Vagina (tissue), 2 donors: Measurements from ENCODE around the gene SYT1.

ENCODE experiments used
- POLR2A ChIP-seq, 2 donors: fragments of 450-650 bp; IDR thresholded peaks; one replicate each; pipeline ENCODE4 v1.6.1; 2017; ENCODE audit warnings: antibody characterized with exemption in 2 of 2, mild to moderate bottlenecking in 2 of 2, moderate library complexity in 2 of 2
- POLR2AphosphoS5 ChIP-seq, 2 donors: sonication (generic); formaldehyde crosslinking; IDR thresholded peaks; one replicate each; pipeline ENCODE4 v1.9.0; 2017; ENCODE audit warnings: antibody characterized with exemption in 2 of 2, mild to moderate bottlenecking in 2 of 2, low read depth in 1 of 2; ENCODE audit not compliant: insufficient read depth in 1 of 2
- TF ChIP-seq, protein P1 (sequence below), 3 experiments: fragments of 450-650 bp in 2 of 3; fragments of 200-600 bp in 1 of 3; sonication (generic) in 1 of 3; IDR thresholded peaks; one replicate each; pipeline ENCODE4 v1.5.1; 2017 to 2019; ENCODE audit warnings: antibody characterized with exemption in 3 of 3, mild to moderate bottlenecking in 2 of 3, moderate library complexity in 2 of 3

DNA sequence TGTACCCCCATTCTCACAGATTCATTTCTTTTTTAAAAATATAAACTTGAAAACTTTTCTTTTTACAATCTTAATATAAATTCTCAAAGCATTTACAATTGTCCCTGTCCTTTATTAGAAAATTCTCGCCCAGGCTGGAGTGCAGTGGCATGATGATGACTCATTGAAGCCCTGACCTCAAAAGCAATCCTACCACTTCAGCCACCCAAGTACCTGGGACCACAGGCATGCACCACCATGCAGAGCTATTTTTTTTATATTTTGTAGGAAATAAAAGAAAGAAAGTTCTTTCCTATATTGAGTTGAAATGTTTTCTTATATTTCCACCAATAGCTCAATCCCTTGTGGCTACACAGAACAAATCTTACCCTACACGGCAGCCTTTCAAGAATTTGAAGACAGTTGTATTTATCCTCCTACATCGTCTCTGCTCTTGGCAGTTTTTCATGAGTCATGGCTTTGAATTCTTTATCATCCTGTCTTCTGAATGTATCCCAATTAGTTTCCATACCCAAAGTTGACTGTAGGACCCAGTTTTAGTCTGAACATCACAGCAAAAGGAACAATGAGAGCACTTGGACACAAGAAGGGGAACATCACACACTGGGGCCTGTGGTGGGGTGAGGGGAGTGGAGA lies 52.4 kb downstream of the SYT1 start:
- TF ChIP-seq, protein P1, sequence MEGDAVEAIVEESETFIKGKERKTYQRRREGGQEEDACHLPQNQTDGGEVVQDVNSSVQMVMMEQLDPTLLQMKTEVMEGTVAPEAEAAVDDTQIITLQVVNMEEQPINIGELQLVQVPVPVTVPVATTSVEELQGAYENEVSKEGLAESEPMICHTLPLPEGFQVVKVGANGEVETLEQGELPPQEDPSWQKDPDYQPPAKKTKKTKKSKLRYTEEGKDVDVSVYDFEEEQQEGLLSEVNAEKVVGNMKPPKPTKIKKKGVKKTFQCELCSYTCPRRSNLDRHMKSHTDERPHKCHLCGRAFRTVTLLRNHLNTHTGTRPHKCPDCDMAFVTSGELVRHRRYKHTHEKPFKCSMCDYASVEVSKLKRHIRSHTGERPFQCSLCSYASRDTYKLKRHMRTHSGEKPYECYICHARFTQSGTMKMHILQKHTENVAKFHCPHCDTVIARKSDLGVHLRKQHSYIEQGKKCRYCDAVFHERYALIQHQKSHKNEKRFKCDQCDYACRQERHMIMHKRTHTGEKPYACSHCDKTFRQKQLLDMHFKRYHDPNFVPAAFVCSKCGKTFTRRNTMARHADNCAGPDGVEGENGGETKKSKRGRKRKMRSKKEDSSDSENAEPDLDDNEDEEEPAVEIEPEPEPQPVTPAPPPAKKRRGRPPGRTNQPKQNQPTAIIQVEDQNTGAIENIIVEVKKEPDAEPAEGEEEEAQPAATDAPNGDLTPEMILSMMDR (IDR thresholded peaks at IDR 0.05): no peak
- no peak for TF ChIP-seq POLR2A (IDR thresholded peaks at IDR 0.05)
- no peak for TF ChIP-seq POLR2AphosphoS5 (IDR thresholded peaks at IDR 0.05; ENCODE audit: insufficient read depth in 1 of 2, low read depth in 1 of 2)
